ENCODE results near the gene NCOA1.

GRCh38 chr2:24493713-24494112, 2.7 kb downstream of the NCOA1 start:
- no peak for TF ChIP-seq CTCF (IDR thresholded peaks at IDR 0.05; ENCODE audit: low read length)
- TF ChIP-seq EZH2 (IDR thresholded peaks at IDR 0.05; ENCODE audit: borderline replicate concordance, low read length) = no peak
